Measurements from ENCODE around the gene MARCO.

Gene MARCO

DNA sequence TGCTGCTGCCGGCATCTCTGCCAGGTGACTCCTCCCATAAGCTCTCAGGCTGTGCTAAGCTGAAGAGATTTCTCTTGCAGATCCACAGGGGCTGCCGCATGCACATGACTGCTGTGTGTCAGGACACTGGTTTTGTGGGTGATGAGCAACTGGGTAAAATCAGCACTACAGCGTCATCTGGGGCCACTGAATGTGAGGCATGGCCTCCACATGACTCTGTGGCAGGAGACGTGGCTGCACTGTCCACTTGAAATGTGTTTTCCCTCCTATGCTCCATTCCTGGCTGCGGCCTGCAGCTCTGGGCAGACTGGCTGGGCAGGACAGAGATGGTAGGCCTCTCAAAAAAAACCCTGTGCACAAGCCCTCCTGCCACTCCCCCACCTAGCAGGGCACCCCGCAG, 63.6 kb downstream of the MARCO start:
- ChIA-PET CTCF (no interaction called here), POLR2A (no interaction called here)
- TF ChIP-seq SP1 (IDR thresholded peaks at IDR 0.05) (no peak), ELF4 (IDR thresholded peaks at IDR 0.05) (no peak), FOXK2 (IDR thresholded peaks at IDR 0.05) (no peak), LEF1 (IDR thresholded peaks at IDR 0.05; ENCODE audit: borderline replicate concordance) (no peak), FOXM1 (IDR thresholded peaks at IDR 0.05; ENCODE audit: borderline replicate concordance) (no peak), L3MBTL2 (conservative IDR thresholded peaks at IDR 0.05) (no peak), ZNF384 (IDR thresholded peaks at IDR 0.05) (no peak), ARNT (IDR thresholded peaks at IDR 0.05) (no peak), HDGF (IDR thresholded peaks at IDR 0.05; ENCODE audit: borderline replicate concordance) (no peak), BHLHE40 (IDR thresholded peaks at IDR 0.05; ENCODE audit: borderline replicate concordance) (no peak), TARDBP (IDR thresholded peaks at IDR 0.05) (no peak), SUZ12 (IDR thresholded peaks at IDR 0.05) (no peak), CTBP1 (IDR thresholded peaks at IDR 0.05; ENCODE audit: borderline replicate concordance) (no peak)
- TF ChIP-seq, protein P1, sequence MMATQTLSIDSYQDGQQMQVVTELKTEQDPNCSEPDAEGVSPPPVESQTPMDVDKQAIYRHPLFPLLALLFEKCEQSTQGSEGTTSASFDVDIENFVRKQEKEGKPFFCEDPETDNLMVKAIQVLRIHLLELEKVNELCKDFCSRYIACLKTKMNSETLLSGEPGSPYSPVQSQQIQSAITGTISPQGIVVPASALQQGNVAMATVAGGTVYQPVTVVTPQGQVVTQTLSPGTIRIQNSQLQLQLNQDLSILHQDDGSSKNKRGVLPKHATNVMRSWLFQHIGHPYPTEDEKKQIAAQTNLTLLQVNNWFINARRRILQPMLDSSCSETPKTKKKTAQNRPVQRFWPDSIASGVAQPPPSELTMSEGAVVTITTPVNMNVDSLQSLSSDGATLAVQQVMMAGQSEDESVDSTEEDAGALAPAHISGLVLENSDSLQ (IDR thresholded peaks at IDR 0.05) = no peak
- no peak for DNase-seq (ENCODE audit: extremely low spot score)

DNA sequence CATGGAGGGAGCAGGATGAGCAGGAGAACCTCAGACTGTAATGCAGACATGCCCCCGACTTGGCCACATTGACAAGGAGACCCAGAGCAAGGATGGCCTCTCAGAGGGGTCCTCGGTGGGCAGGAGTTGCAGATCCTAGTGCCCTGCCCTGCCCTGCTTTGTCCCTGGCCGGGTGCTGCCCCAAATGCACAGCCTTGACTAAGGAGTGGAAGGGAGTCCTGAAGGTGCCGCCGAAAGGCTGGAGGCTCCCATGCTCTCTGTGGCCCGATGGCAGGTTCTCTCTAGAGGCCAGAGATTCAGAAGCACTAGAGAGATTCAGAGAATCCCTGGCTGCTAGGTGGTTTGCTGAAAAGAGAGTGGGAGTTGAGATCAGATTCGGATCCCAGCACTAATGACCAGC, 64.4 kb downstream of the MARCO start:
- no peak for TF ChIP-seq BHLHE40 (IDR thresholded peaks at IDR 0.05; ENCODE audit: borderline replicate concordance)
- TF ChIP-seq LEF1 (IDR thresholded peaks at IDR 0.05; ENCODE audit: borderline replicate concordance) = no peak
- TF ChIP-seq TARDBP (IDR thresholded peaks at IDR 0.05) = no peak
- no peak for TF ChIP-seq CTBP1 (IDR thresholded peaks at IDR 0.05; ENCODE audit: borderline replicate concordance)
- no peak for TF ChIP-seq SUZ12 (IDR thresholded peaks at IDR 0.05)
- no peak for TF ChIP-seq NFRKB (IDR thresholded peaks at IDR 0.05)
- no peak for TF ChIP-seq HDGF (IDR thresholded peaks at IDR 0.05; ENCODE audit: borderline replicate concordance)
- TF ChIP-seq FOXM1 (IDR thresholded peaks at IDR 0.05; ENCODE audit: borderline replicate concordance) = no peak
- POLR2A ChIA-PET = no interaction called here
- CTCF ChIA-PET = no interaction called here
- no peak for DNase-seq (ENCODE audit: extremely low spot score)

- peak; percentile 11 for DNase-seq (ENCODE audit: extremely low spot score)
- CTCF ChIA-PET = no interaction called here
- TF ChIP-seq FOXM1 (IDR thresholded peaks at IDR 0.05; ENCODE audit: borderline replicate concordance) (no peak), L3MBTL2 (conservative IDR thresholded peaks at IDR 0.05) (no peak), ARNT (IDR thresholded peaks at IDR 0.05) (no peak), TARDBP (IDR thresholded peaks at IDR 0.05) (no peak), HDGF (IDR thresholded peaks at IDR 0.05; ENCODE audit: borderline replicate concordance) (no peak), ZNF384 (IDR thresholded peaks at IDR 0.05) (no peak), FOXA1 (IDR thresholded peaks at IDR 0.05) (no peak), SUZ12 (IDR thresholded peaks at IDR 0.05) (no peak), NFRKB (IDR thresholded peaks at IDR 0.05) (no peak), LEF1 (IDR thresholded peaks at IDR 0.05; ENCODE audit: borderline replicate concordance) (no peak), FOXK2 (IDR thresholded peaks at IDR 0.05) (no peak)
- TF ChIP-seq, protein P1 (IDR thresholded peaks at IDR 0.05) = no peak
- POLR2A ChIA-PET = no interaction called here
Measured at GRCh38 chr2:119008108-119008507, 66.1 kb downstream of the MARCO start.

- TF ChIP-seq CTBP1 (IDR thresholded peaks at IDR 0.05; ENCODE audit: borderline replicate concordance) = no peak
- TF ChIP-seq NFRKB (IDR thresholded peaks at IDR 0.05) = no peak
- TF ChIP-seq ZNF384 (IDR thresholded peaks at IDR 0.05) = no peak
- no peak for TF ChIP-seq SP1 (IDR thresholded peaks at IDR 0.05)
- TF ChIP-seq ARNT (IDR thresholded peaks at IDR 0.05) = no peak
- no peak for TF ChIP-seq SUZ12 (IDR thresholded peaks at IDR 0.05)
- no peak for TF ChIP-seq HDGF (IDR thresholded peaks at IDR 0.05; ENCODE audit: borderline replicate concordance)
- no peak for TF ChIP-seq FOXM1 (IDR thresholded peaks at IDR 0.05; ENCODE audit: borderline replicate concordance)
- no peak for TF ChIP-seq ELF4 (IDR thresholded peaks at IDR 0.05)
- no peak for TF ChIP-seq FOXK2 (IDR thresholded peaks at IDR 0.05)
- TF ChIP-seq FOXA1 (IDR thresholded peaks at IDR 0.05) = no peak
- TF ChIP-seq LEF1 (IDR thresholded peaks at IDR 0.05; ENCODE audit: borderline replicate concordance) = no peak
- TF ChIP-seq, protein P1 (IDR thresholded peaks at IDR 0.05) = no peak
- TF ChIP-seq BHLHE40 (IDR thresholded peaks at IDR 0.05; ENCODE audit: borderline replicate concordance) = no peak
- TF ChIP-seq L3MBTL2 (conservative IDR thresholded peaks at IDR 0.05) = no peak
- ChIA-PET POLR2A (no interaction called here), CTCF (no interaction called here)
- no peak for DNase-seq (ENCODE audit: extremely low spot score)
Measured at GRCh38 chr2:119009110-119009509, 67.1 kb downstream of the MARCO start.

GRCh38 chr2:119010336-119010735, 68.3 kb downstream of the MARCO start:
- TF ChIP-seq BHLHE40 (IDR thresholded peaks at IDR 0.05; ENCODE audit: borderline replicate concordance) (no peak), CTBP1 (IDR thresholded peaks at IDR 0.05; ENCODE audit: borderline replicate concordance) (no peak), HDGF (IDR thresholded peaks at IDR 0.05; ENCODE audit: borderline replicate concordance) (no peak), TARDBP (IDR thresholded peaks at IDR 0.05) (no peak), NFRKB (IDR thresholded peaks at IDR 0.05) (no peak), SUZ12 (IDR thresholded peaks at IDR 0.05) (no peak), FOXA1 (IDR thresholded peaks at IDR 0.05) (no peak), ZNF384 (IDR thresholded peaks at IDR 0.05) (no peak), SP1 (IDR thresholded peaks at IDR 0.05) (no peak)
- TF ChIP-seq, protein P1 (IDR thresholded peaks at IDR 0.05) = no peak
- DNase-seq (ENCODE audit: extremely low spot score) = no peak
- ChIA-PET CTCF (interaction anchor here (1.1 kb wide), 1 partner anchor 18 kb away, joined by 3 read pairs; no protein-coding TSS in a partner anchor), POLR2A (no interaction called here)

All from HEK293T (cell line).